ENCODE results near the gene NOD2.

GRCh38 chr16:50705436-50706110 lies 12.2 kb downstream of the NOD2 start:
- TF ChIP-seq POLR2AphosphoS5 (IDR thresholded peaks at IDR 0.05; ENCODE audit: low read depth, low read length) (no peak), POLR2A (IDR thresholded peaks at IDR 0.05; ENCODE audit: low read depth, low read length) (no peak)

Data from GM12892 (cell line).